K562 (cell line): ENCODE data around the gene ZNF778.

Experiments used
- BRCA1 ChIP-seq, 2 experiments: fragments of 450-650 bp in 1 of 2; sonication (generic) in 1 of 2; formaldehyde crosslinking in 1 of 2; IDR thresholded peaks; 2 replicates each; pipeline versions ENCODE4 v1.5.0 to v1.6.1; 2017 to 2020; ENCODE audit warnings: mild to moderate bottlenecking in 1 of 2, missing genetic modification reagents in 1 of 2
- EP300 ChIP-seq: IDR thresholded peaks from 2 replicates; pipeline ENCODE4 v1.6.1; 2012; ENCODE audit warnings: low read length, improper control_type of control experiment
- GATA2 ChIP-seq: sonication (generic); formaldehyde crosslinking; IDR thresholded peaks from 2 replicates; pipeline ENCODE4 v1.4.0; 2020; ENCODE audit warnings: mild to moderate bottlenecking, missing genetic modification reagents
- HNRNPK ChIP-seq: fragments of 200-400 bp; formaldehyde crosslinking; IDR thresholded peaks from one replicate; pipeline ENCODE4 v1.6.1; 2018; ENCODE audit warnings: mild to moderate bottlenecking, low read depth, low read length; ENCODE audit not compliant: poor library complexity, severe bottlenecking
- POLR2AphosphoS5 ChIP-seq: IDR thresholded peaks from 2 replicates; pipeline ENCODE4 v1.6.1; 2011; ENCODE audit warnings: mild to moderate bottlenecking, low read depth, low read length, moderate library complexity; ENCODE audit not compliant: control insufficient read depth, insufficient read depth
- SNIP1 ChIP-seq: fragments of 450-650 bp; IDR thresholded peaks from 2 replicates; pipeline ENCODE4 v1.7.1; 2017; ENCODE audit warnings: low read depth, mild to moderate bottlenecking

GRCh38 chr16:89187770-89188392 lies 29.6 kb upstream of the ZNF778 start:
- TF ChIP-seq SNIP1 = no peak
- TF ChIP-seq GATA2 (CRISPR knock-in tag) = no peak
- TF ChIP-seq POLR2AphosphoS5 = no peak
- TF ChIP-seq EP300 = no peak
- no peak for TF ChIP-seq BRCA1 (IDR thresholded peaks at IDR 0.05)
- TF ChIP-seq BRCA1 (CRISPR knock-in tag; IDR thresholded peaks at IDR 0.05) = no peak
- TF ChIP-seq HNRNPK = no peak
